Choroid plexus epithelial cell (primary cell): ENCODE data around the gene ANKRD49.

Source experiments
- DNase-seq: peaks from one replicate; pipeline ENCODE4 v3.0.0-alpha.2; 2010; ENCODE audit warnings: low read depth
- H3K4me3 ChIP-seq: 2 replicates; pipeline ENCODE4 v1.5.1; 2011; ENCODE audit warnings: low read depth, mild to moderate bottlenecking, control low read depth, low read length, moderate library complexity
- TF ChIP-seq, protein P1 (sequence below): conservative IDR thresholded peaks from 2 replicates; pipeline ENCODE4 v1.5.1; 2011; ENCODE audit warnings: low read depth, mild to moderate bottlenecking, control low read depth, inconsistent platforms, low read length, moderate library complexity

Gene ANKRD49

DNA sequence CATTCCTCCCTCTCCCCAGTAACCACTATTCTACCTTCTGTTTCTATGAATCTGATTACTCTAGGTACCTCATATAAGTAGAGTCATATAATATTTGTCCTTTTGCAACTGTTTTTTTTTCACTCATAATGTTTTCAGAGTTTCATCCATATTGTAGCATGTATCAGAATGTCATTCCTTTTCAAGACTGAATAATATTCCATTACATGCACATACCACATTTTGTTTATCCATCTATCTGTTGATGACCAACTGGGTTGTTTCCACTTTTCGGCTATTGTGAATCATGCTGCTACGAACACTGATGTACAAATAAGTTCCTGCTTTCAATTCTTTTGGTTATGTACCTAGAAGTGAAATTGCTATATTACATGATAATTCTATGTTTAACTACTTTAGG is 40.8 kb upstream of the ANKRD49 start:
- TF ChIP-seq, protein P1, sequence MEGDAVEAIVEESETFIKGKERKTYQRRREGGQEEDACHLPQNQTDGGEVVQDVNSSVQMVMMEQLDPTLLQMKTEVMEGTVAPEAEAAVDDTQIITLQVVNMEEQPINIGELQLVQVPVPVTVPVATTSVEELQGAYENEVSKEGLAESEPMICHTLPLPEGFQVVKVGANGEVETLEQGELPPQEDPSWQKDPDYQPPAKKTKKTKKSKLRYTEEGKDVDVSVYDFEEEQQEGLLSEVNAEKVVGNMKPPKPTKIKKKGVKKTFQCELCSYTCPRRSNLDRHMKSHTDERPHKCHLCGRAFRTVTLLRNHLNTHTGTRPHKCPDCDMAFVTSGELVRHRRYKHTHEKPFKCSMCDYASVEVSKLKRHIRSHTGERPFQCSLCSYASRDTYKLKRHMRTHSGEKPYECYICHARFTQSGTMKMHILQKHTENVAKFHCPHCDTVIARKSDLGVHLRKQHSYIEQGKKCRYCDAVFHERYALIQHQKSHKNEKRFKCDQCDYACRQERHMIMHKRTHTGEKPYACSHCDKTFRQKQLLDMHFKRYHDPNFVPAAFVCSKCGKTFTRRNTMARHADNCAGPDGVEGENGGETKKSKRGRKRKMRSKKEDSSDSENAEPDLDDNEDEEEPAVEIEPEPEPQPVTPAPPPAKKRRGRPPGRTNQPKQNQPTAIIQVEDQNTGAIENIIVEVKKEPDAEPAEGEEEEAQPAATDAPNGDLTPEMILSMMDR, result no peak
- no peak for DNase-seq
- H3K4me3 ChIP-seq, result no peak overlapping the region

DNA sequence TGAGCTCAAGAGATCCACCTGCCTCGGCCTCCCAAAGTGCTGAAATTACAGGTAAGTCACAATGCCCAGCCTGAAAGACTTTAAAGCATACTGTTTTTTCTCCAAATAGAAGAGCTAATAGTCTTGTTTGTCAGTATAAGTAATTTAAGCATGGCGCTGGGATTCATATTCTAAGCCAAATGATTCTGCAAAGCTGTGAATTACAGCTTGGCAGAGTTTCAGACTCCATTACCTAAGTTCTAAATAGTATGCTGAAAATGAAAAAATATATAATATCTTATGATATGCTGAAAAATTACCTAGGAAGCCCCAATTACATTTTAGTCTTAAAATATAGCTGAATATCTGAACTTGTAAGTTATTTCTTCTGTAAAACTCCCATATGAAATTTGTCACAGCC is 39.5 kb upstream of the ANKRD49 start:
- H3K4me3 ChIP-seq, result no peak overlapping the region
- TF ChIP-seq, protein P1, result no peak
- DNase-seq, result no peak

- DNase-seq, result no peak
- TF ChIP-seq, protein P1, result no peak
- H3K4me3 ChIP-seq, result no peak overlapping the region
These were observed 37.9 kb upstream of the ANKRD49 start for GRCh38 chr11:94455861-94456260.

DNA sequence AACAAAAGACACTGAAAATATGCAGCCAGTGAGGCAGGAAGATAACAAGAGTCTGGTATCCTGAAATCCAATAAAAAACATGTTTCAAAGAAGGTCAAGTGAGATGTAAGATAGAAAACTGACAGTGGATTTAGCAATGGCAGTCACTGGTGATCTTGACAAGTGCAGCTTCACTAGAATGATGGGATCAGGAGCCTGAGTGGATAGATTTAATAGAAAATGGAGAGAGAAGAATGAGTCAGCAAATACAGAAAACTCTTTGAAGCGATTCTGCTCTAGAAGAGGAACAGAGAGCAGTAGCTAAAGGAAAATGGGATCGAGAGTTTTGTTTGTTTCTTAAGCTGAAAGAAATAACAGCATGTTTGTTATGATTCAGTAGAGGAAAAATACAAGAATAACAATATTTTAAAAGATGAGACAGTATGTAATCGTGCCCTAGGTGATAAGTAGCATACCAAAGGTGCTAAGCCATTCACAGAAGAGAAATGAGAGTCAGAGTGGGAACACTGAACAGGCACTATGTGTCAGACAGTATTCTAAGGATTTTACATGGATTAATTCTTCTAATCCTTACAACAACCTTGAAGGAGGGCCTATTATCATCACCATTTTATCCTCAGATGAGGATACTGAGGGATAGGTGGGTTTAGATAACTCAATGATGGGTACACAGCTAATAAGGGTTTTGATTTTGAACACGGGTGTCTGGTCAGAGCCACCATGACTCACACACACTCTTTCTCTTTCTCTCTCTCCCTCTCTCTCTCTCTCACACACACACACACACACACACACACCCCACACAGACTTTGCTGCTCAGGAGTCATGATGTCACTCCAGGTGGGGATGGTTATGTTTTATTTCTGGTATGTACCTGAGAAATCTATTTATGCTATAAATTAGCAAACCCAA is 36.4 kb upstream of the ANKRD49 start:
- no peak overlapping the region for H3K4me3 ChIP-seq
- DNase-seq, result peak; percentile 20
- TF ChIP-seq, protein P1, result no peak

- H3K4me3 ChIP-seq, result no peak overlapping the region
- TF ChIP-seq, protein P1, result no peak
- no peak for DNase-seq
These were observed 34.2 kb upstream of the ANKRD49 start for GRCh38 chr11:94459576-94459975.

DNA sequence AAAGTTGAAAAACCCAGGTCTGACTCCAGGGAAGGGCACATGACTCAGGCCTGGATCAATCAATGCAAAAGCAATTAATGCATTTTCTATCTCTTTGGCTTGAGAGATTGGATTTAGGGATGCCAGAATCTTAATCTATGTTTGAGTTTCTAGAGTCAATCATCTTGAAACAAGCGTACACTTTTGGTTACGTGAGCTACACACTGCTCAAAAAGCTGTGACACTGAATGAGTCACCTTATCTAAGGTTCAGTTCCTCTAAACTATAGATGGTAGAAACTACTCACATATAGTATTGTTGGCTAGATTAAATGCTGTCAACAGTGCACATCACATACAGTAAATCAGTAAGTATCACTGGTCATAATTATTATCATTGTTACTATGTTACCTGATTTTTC is 24.4 kb upstream of the ANKRD49 start:
- no peak overlapping the region for H3K4me3 ChIP-seq
- TF ChIP-seq, protein P1, result no peak
- DNase-seq, result no peak
